Natural killer cell (primary cell): ENCODE measurements around the gene ZDHHC18. TPM values are rescaled to one million over a fixed set of nuclear protein-coding genes. Genes with fewer than 3 reads are reported as not detected.

Experiments used
- ATAC-seq, 3 donors: fragments of 150-1000 bp in 2 of 3; fragments of 200-7000 bp in 1 of 3; cut with Tn5 transposase; 1 replicate in 1 of 3; 2 replicates in 2 of 3; pipeline ENCODE4 v1.10.0; 2021; ENCODE audit warnings: mild to moderate bottlenecking in 2 of 3, moderate library complexity in 2 of 3
- DNase-seq, 2 donors: peaks; one replicate each; pipeline versions ENCODE4 v3.0.0 to v3.0.0-alpha.2; 2013 to 2021; ENCODE audit warnings: mixed read lengths in 1 of 2
- H3K27ac ChIP-seq: one replicate; pipeline ENCODE4 v1.5.1; 2013; ENCODE audit warnings: mild to moderate bottlenecking, low read length
- H3K27me3 ChIP-seq: one replicate; pipeline ENCODE4 v1.6.1; 2013; ENCODE audit warnings: low read length; ENCODE audit not compliant: control insufficient read depth, insufficient read depth
- H3K36me3 ChIP-seq: one replicate; pipeline ENCODE4 v1.6.1; 2013; ENCODE audit warnings: low read length; ENCODE audit not compliant: control insufficient read depth, insufficient read depth
- H3K4me1 ChIP-seq: one replicate; pipeline ENCODE4 v1.6.1; 2013; ENCODE audit warnings: low read length; ENCODE audit not compliant: control insufficient read depth, insufficient read depth
- H3K4me3 ChIP-seq: one replicate; pipeline ENCODE4 v1.5.1; 2013; ENCODE audit warnings: low read length
- H3K9me3 ChIP-seq: one replicate; pipeline ENCODE4 v1.6.1; 2013; ENCODE audit warnings: low read length; ENCODE audit not compliant: control insufficient read depth, insufficient read depth
- H3K27ac Mint-ChIP-seq, 2 donors: one replicate each; pipeline ENCODE4 v1.8.0; 2022; ENCODE audit warnings: mild to moderate bottlenecking in 2 of 2, mixed read lengths in 2 of 2, moderate library complexity in 1 of 2
- H3K27me3 Mint-ChIP-seq, 2 donors: one replicate each; pipeline ENCODE4 v1.8.0; 2022; ENCODE audit warnings: low read depth in 2 of 2, mixed read lengths in 2 of 2
- H3K36me3 Mint-ChIP-seq: one replicate; pipeline ENCODE4 v1.8.0; 2022; ENCODE audit warnings: mixed read lengths
- H3K4me1 Mint-ChIP-seq, 2 donors: one replicate each; pipeline ENCODE4 v1.8.0; 2022; ENCODE audit warnings: mixed read lengths in 2 of 2
- H3K4me3 Mint-ChIP-seq: one replicate; pipeline ENCODE4 v1.8.0; 2022; ENCODE audit warnings: mild to moderate bottlenecking, moderate library complexity, mixed read lengths
- H3K9me3 Mint-ChIP-seq, 2 donors: one replicate each; pipeline ENCODE4 v1.8.0; 2022; ENCODE audit warnings: mixed read lengths in 2 of 2
- CTCF ChIP-seq: fragments of 200-600 bp; IDR thresholded peaks from one replicate; pipeline ENCODE4 v1.8.0; 2022; ENCODE audit warnings: antibody characterized with exemption
- WGBS: methylation state at CpG from one replicate; pipeline ENCODE4 v1.1.7; 2013; ENCODE audit warnings: missing lambda C conversion rate; ENCODE audit not compliant: insufficient coverage; 5-methylcytosine and 5-hydroxymethylcytosine counted together
- intact Hi-C: fragments of 100-400 bp; cut with micrococcal nuclease; formaldehyde crosslinking; loops from one replicate; pipeline ENCODE4 v1.14.2; 2022
- total RNA-seq, 4 donors: library from RNA; stranded (reverse); fragments of 120-200 nt in 1 of 4; gene quantifications; one replicate each; pipeline versions ENCODE4 v1.2.3 to v1.2.4, GENCODE V29; 2013 to 2022

ZDHHC18 gene
- total RNA-seq, 3 donors from 2014 or later (not counting 1 experiment from before 2014, with no cell fraction given) = 70.0 to 74.6 (median 72.3) TPM

- H3K4me1 Mint-ChIP-seq = peaks cover 18 to 30% of the 10 kb centered on the region in 2 donors
These were observed 63.3 kb downstream of the ZDHHC18 start, which contains the start of gene GPN2 for GRCh38 chr1:26889551-26890466. Gene GPN2 (minus strand): TSS chr1:26890283. CDS start chr1:26890096, 187 bp downstream.

GRCh38 chr1:26890467-26890796 lies 63.9 kb downstream of the ZDHHC18 start:
- H3K27ac ChIP-seq = peak overlapping the region; percentile 89
- WGBS = 6% methylated on average over 12 of the region's 12 CpGs
- TF ChIP-seq CTCF = no peak
- intact Hi-C loops = loop anchor here (1.0 kb wide), 1 partner anchor 25 kb away; no protein-coding TSS in a partner anchor
- peaks cover 54% of the 10 kb centered on the region for H3K36me3 ChIP-seq
- H3K4me1 ChIP-seq = peaks cover 18% of the 10 kb centered on the region
- no peaks in the 10 kb centered on the region for H3K27me3 Mint-ChIP-seq
- peak overlapping the region; percentile 81 for H3K4me3 ChIP-seq
- H3K4me3 Mint-ChIP-seq = peak overlapping the region; percentile 94
- no peaks in the 10 kb centered on the region for H3K27me3 ChIP-seq
- H3K4me1 Mint-ChIP-seq = peaks cover 18 to 32% of the 10 kb centered on the region in 2 donors
- H3K27ac Mint-ChIP-seq = peak overlapping the region; percentile 94 to 96
- peak; percentile 46 to 49 (median 47) for ATAC-seq
- H3K36me3 Mint-ChIP-seq = peaks cover 8% of the 10 kb centered on the region
- no peaks in the 10 kb centered on the region for H3K9me3 ChIP-seq
- H3K9me3 Mint-ChIP-seq = no peaks in the 10 kb centered on the region
- no peak for DNase-seq

More at GRCh38 chr1:26889551-26890466, 63.3 kb downstream of the ZDHHC18 start, which contains the start of gene GPN2:
- no peak for TF ChIP-seq CTCF
- peak within 1 kb of the TSS; percentile 81 for H3K4me3 ChIP-seq
- H3K27ac Mint-ChIP-seq = peak within 1 kb of the TSS; percentile 94 to 96
- peak within 1 kb of the TSS; percentile 89 for H3K27ac ChIP-seq
- H3K4me1 ChIP-seq = peaks cover 18% of the 10 kb centered on the region
- 1% methylated on average over 89 of the region's 89 CpGs for WGBS
- peaks cover 12% of the 10 kb centered on the region for H3K36me3 Mint-ChIP-seq
- H3K9me3 ChIP-seq = no peaks in the 10 kb centered on the region
- no peaks in the 10 kb centered on the region for H3K27me3 ChIP-seq
- peak within 1 kb of the TSS; percentile 94 for H3K4me3 Mint-ChIP-seq
- DNase-seq (peak; percentile 70 to 90), ATAC-seq (peak; percentile 94 to 97 (median 95))
- H3K36me3 ChIP-seq = peaks cover 55% of the 10 kb centered on the region
- H3K27me3 Mint-ChIP-seq = no peaks in the 10 kb centered on the region
- intact Hi-C loops = loop anchor here (1.0 kb wide), 1 partner anchor 25 kb away; no protein-coding TSS in a partner anchor
- H3K9me3 Mint-ChIP-seq = no peaks in the 10 kb centered on the region

- no peak for ATAC-seq
- Histone ChIP-seq H3K27ac (no peak overlapping the region), H3K9me3 (no peaks in the 10 kb centered on the region), H3K4me3 (no peak overlapping the region), H3K36me3 (peaks cover 35% of the 10 kb centered on the region), H3K4me1 (peaks cover 11% of the 10 kb centered on the region), H3K27me3 (no peaks in the 10 kb centered on the region)
- WGBS = 97% methylated on average over 13 of the region's 13 CpGs
- H3K4me1 Mint-ChIP-seq = peaks cover 15 to 33% of the 10 kb centered on the region in 2 donors
- intact Hi-C loops = no loop called here
- H3K27ac Mint-ChIP-seq = no peak overlapping the region
- no peak overlapping the region for H3K4me3 Mint-ChIP-seq
- DNase-seq = no peak
- TF ChIP-seq CTCF = no peak
- no peaks in the 10 kb centered on the region for H3K9me3 Mint-ChIP-seq
- peaks cover 7% of the 10 kb centered on the region for H3K36me3 Mint-ChIP-seq
- H3K27me3 Mint-ChIP-seq = no peaks in the 10 kb centered on the region
These were observed 67.8 kb downstream of the ZDHHC18 start for GRCh38 chr1:26894263-26894662.
